Smooth muscle cell (in vitro differentiated cells): Measurements from ENCODE around the gene CARD9. TPM values are rescaled to one million over a fixed set of nuclear protein-coding genes. Genes with fewer than 3 reads are reported as not detected.
A peak's percentile ranks its signal among the peaks of the same experiment; 100 is the strongest.

ENCODE experiments used
- DNase-seq: peaks from one replicate; lab custom pipeline; 2025; ENCODE audit not compliant: unreplicated experiment; lab: John Stamatoyannopoulos, UW
- H2AFZ ChIP-seq: fragments of 200-600 bp; sonication (generic); 2 replicates; pipeline ENCODE4 v1.6.0; 2016; ENCODE audit warnings: antibody characterized with exemption, low read depth, mild to moderate bottlenecking
- H3F3A ChIP-seq: fragments of 200-600 bp; sonication (generic); 2 replicates; pipeline ENCODE4 v1.6.0; 2017; ENCODE audit warnings: antibody characterized with exemption, low read depth
- H3K27ac ChIP-seq: fragments of 200-600 bp; sonication (generic); 2 replicates; pipeline ENCODE4 v1.5.1; 2016; ENCODE audit warnings: low read depth, mild to moderate bottlenecking
- H3K27me3 ChIP-seq: fragments of 200-600 bp; sonication (generic); 2 replicates; pipeline ENCODE4 v1.6.1; 2016; ENCODE audit warnings: low read depth, mild to moderate bottlenecking
- H3K36me3 ChIP-seq: fragments of 200-600 bp; sonication (generic); 2 replicates; pipeline ENCODE4 v1.5.1; 2016; ENCODE audit warnings: low read depth
- H3K4me1 ChIP-seq: fragments of 200-600 bp; sonication (generic); 2 replicates; pipeline ENCODE4 v1.5.1; 2016; ENCODE audit warnings: low read depth
- H3K4me2 ChIP-seq: fragments of 200-600 bp; sonication (generic); 2 replicates; pipeline ENCODE4 v1.6.0; 2016; ENCODE audit warnings: mild to moderate bottlenecking
- H3K4me3 ChIP-seq: fragments of 200-600 bp; sonication (generic); 2 replicates; pipeline ENCODE4 v1.5.1; 2016; ENCODE audit warnings: mild to moderate bottlenecking
- H3K79me2 ChIP-seq: fragments of 200-600 bp; sonication (generic); 2 replicates; pipeline ENCODE4 v1.6.0; 2016; ENCODE audit warnings: low read depth, mild to moderate bottlenecking
- H3K9ac ChIP-seq: fragments of 200-600 bp; sonication (generic); 2 replicates; pipeline ENCODE4 v1.6.0; 2016; ENCODE audit warnings: low read depth
- H3K9me3 ChIP-seq: fragments of 200-600 bp; sonication (generic); replicated peaks from 2 replicates; pipeline ENCODE4 v1.5.1; 2016; ENCODE audit warnings: low read depth
- H4K20me1 ChIP-seq: fragments of 200-600 bp; sonication (generic); 2 replicates; pipeline ENCODE4 v1.6.0; 2016; ENCODE audit warnings: low read depth
- WGBS: methylation state at CpG from one replicate; pipeline ENCODE4 v1.1.7; 2016; ENCODE audit warnings: low lambda C conversion rate; 5-methylcytosine and 5-hydroxymethylcytosine counted together
- polyA plus RNA-seq: library from polyadenylated mRNA; unstranded; fragments of >200 nt; fragmentation: Nextera tagmentation; extraction: Ambion mirVana; gene quantifications from 2 replicates; pipeline ENCODE4 v1.2.1, GENCODE V29; 2016
- total RNA-seq: library from RNA; depleted of rRNA; stranded (reverse); fragments of >200 nt; gene quantifications from 2 replicates; pipeline ENCODE4 v1.2.3, GENCODE V29; 2014
- TF ChIP-seq, protein P1 (sequence below): fragments of 200-600 bp; sonication (generic); IDR thresholded peaks from 2 replicates; pipeline ENCODE4 v1.5.1; 2017; ENCODE audit warnings: borderline replicate concordance, mild to moderate bottlenecking, antibody characterized with exemption; ENCODE audit not compliant: insufficient read depth, poor library complexity, severe bottlenecking

Gene CARD9
- total and polyA plus RNA-seq, 2 experiments from 2014 or later = 1.2 to 1.9 TPM

- Histone ChIP-seq H3K27ac (no peak overlapping the region), H2AFZ (no peak overlapping the region), H3K9me3 (no peaks in the 10 kb centered on the region), H3K79me2 (no peaks in the 10 kb centered on the region), H3K4me1 (peaks cover 23% of the 10 kb centered on the region), H3K27me3 (no peaks in the 10 kb centered on the region), H3K4me3 (no peak overlapping the region), H3K36me3 (no peaks in the 10 kb centered on the region), H3K9ac (no peak overlapping the region), H3F3A (no peaks in the 10 kb centered on the region), H3K4me2 (no peak overlapping the region), H4K20me1 (peaks cover 34% of the 10 kb centered on the region)
- TF ChIP-seq, protein P1, sequence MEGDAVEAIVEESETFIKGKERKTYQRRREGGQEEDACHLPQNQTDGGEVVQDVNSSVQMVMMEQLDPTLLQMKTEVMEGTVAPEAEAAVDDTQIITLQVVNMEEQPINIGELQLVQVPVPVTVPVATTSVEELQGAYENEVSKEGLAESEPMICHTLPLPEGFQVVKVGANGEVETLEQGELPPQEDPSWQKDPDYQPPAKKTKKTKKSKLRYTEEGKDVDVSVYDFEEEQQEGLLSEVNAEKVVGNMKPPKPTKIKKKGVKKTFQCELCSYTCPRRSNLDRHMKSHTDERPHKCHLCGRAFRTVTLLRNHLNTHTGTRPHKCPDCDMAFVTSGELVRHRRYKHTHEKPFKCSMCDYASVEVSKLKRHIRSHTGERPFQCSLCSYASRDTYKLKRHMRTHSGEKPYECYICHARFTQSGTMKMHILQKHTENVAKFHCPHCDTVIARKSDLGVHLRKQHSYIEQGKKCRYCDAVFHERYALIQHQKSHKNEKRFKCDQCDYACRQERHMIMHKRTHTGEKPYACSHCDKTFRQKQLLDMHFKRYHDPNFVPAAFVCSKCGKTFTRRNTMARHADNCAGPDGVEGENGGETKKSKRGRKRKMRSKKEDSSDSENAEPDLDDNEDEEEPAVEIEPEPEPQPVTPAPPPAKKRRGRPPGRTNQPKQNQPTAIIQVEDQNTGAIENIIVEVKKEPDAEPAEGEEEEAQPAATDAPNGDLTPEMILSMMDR = no peak
- WGBS = 83% methylated on average over 20 of the region's 21 CpGs
- no peak for DNase-seq
Measured at GRCh38 chr9:136344544-136345280, 28.8 kb downstream of the CARD9 start.

DNA sequence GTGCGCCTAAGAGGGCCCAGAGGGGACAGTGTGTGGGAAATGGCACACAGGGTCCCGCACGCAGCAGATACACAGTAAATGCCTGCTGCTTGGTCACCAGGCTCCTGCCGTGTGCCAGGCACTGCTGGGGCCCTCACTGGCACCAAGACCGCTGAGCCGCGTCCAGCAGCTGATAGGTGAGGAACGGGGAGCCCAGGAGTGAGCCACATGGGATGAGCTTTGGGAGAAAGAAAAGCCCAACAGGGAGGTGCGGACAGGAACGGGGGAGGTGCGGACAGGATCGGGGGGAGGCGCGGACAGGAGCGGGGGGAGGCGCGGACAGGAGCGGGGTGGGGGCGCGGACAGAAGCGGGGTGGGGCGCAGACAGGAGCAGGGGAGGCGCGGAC, 29.6 kb downstream of the CARD9 start:
- H3K4me1 ChIP-seq = peaks cover 23% of the 10 kb centered on the region
- no peaks in the 10 kb centered on the region for H3K27me3 ChIP-seq
- no peak for DNase-seq
- no peak overlapping the region for H3K4me3 ChIP-seq
- WGBS = 97% methylated on average over 8 of the region's 24 CpGs
- H2AFZ ChIP-seq = no peak overlapping the region
- H3K27ac ChIP-seq = no peak overlapping the region
- no peaks in the 10 kb centered on the region for H3F3A ChIP-seq
- no peak overlapping the region for H3K4me2 ChIP-seq
- H4K20me1 ChIP-seq = peaks cover 42% of the 10 kb centered on the region
- H3K79me2 ChIP-seq = no peaks in the 10 kb centered on the region
- H3K9me3 ChIP-seq = no peaks in the 10 kb centered on the region
- H3K36me3 ChIP-seq = no peaks in the 10 kb centered on the region
- no peak overlapping the region for H3K9ac ChIP-seq
- TF ChIP-seq, protein P1 = no peak

GRCh38 chr9:136343121-136343883, 30.2 kb downstream of the CARD9 start:
- Histone ChIP-seq H3F3A (no peaks in the 10 kb centered on the region), H3K79me2 (no peaks in the 10 kb centered on the region), H3K27ac (no peak overlapping the region), H3K4me1 (peaks cover 23% of the 10 kb centered on the region), H3K9ac (no peak overlapping the region), H3K9me3 (no peaks in the 10 kb centered on the region), H4K20me1 (peaks cover 48% of the 10 kb centered on the region), H3K36me3 (no peaks in the 10 kb centered on the region), H2AFZ (no peak overlapping the region), H3K4me2 (peak overlapping the region; percentile 81), H3K27me3 (no peaks in the 10 kb centered on the region), H3K4me3 (peak overlapping the region; percentile 40)
- no peak for DNase-seq
- WGBS = 90% methylated on average over 19 of the region's 23 CpGs
- TF ChIP-seq, protein P1 = no peak
